Sigmoid colon (tissue), 4 donors: ENCODE measurements around the gene GUK1.

ENCODE experiments used
- CTCF ChIP-seq, 4 experiments: fragments of 450-650 bp in 3 of 4; fragments of 200-600 bp in 1 of 4; IDR thresholded peaks; one replicate each; pipeline ENCODE4 v1.5.1; 2016 to 2019; ENCODE audit warnings: antibody characterized with exemption in 4 of 4, mild to moderate bottlenecking in 3 of 4, moderate library complexity in 2 of 4
- EP300 ChIP-seq, 4 donors: sonication (generic); formaldehyde crosslinking; IDR thresholded peaks; one replicate each; pipeline ENCODE4 v1.6.1; 2017; ENCODE audit warnings: antibody characterized with exemption in 4 of 4
- POLR2A ChIP-seq, 2 donors: fragments of 450-650 bp; IDR thresholded peaks; one replicate each; pipeline ENCODE4 v1.6.1; 2016; ENCODE audit warnings: antibody characterized with exemption in 2 of 2, mild to moderate bottlenecking in 2 of 2, moderate library complexity in 2 of 2
- POLR2AphosphoS5 ChIP-seq, 4 donors: sonication (generic); formaldehyde crosslinking; IDR thresholded peaks; one replicate each; pipeline ENCODE4 v1.6.1; 2017; ENCODE audit warnings: antibody characterized with exemption in 4 of 4

- no peak for TF ChIP-seq EP300 (IDR thresholded peaks at IDR 0.05)
- TF ChIP-seq CTCF (IDR thresholded peaks at IDR 0.05): no peak
- TF ChIP-seq POLR2A (IDR thresholded peaks at IDR 0.05): no peak
- TF ChIP-seq POLR2AphosphoS5 (IDR thresholded peaks at IDR 0.05): no peak
These were observed 14.8 kb downstream of the GUK1 start for GRCh38 chr1:228154670-228155571.
